Stimulated activated naive CD4-positive, alpha-beta T cell treated with Interleukin-2 at 50 U/mL for 16 hours (primary cell): ENCODE measurements around the gene ZNF48.

Experiments used
- DNase-seq: peaks from one replicate; lab custom pipeline; 2025; lab: John Stamatoyannopoulos, UW

Gene ZNF48

DNA sequence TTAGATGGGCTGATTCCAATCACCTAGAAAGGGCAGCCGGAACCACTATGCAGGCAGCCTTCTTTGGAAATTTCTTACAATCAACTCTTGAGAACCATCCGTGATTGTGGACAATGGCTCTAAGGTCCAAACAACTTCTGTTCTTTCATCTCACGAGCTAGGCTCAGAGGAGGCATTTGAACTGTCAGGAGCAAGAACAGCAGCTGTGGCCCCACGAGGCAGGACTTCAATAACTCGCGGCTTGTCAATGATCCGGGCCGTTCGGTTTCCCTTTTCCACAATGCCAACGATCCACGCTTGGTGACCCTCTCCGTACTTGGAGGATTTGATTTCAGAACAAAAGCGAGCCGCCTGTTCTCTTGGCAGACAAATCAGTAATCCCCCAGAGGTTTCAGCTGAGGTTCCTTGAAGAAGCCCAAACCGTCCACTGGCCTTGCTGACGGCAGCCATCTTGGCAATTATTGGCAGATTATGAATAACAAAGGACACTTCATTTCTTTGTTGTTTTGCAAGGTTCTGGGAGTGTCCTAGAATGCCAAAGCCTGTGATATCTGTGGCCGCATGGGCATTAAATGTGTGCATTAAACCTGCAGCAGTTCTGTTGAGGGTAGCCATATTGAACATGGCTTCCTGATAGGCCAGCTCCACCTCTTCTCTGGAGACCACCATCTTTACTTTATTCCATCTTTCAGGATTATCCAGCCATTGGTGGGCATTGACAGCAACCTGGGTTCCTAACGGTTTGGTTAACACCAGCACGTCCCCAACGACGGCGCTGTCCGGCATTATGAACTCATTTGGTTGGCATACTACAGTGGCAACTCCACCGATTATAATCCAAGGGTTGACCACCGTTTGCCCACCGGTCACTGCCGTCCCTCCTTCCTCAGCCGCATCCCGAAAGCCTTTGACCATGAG lies 49.3 kb downstream of the ZNF48 start:
- DNase-seq, result no peak

DNA sequence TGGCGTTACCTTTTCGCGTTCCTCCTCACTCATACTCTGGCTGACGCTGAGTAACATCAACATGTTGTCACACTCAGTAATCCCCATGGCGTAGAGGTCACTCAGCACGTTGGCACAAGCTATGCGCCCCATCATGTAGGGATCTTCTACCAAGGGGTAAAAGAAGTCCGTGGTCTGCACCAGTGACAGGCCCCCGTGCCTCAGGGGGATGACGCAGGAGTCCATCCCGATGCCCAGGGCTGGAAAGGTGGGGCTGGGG lies 49.9 kb downstream of the ZNF48 start:
- DNase-seq, result no peak

DNA sequence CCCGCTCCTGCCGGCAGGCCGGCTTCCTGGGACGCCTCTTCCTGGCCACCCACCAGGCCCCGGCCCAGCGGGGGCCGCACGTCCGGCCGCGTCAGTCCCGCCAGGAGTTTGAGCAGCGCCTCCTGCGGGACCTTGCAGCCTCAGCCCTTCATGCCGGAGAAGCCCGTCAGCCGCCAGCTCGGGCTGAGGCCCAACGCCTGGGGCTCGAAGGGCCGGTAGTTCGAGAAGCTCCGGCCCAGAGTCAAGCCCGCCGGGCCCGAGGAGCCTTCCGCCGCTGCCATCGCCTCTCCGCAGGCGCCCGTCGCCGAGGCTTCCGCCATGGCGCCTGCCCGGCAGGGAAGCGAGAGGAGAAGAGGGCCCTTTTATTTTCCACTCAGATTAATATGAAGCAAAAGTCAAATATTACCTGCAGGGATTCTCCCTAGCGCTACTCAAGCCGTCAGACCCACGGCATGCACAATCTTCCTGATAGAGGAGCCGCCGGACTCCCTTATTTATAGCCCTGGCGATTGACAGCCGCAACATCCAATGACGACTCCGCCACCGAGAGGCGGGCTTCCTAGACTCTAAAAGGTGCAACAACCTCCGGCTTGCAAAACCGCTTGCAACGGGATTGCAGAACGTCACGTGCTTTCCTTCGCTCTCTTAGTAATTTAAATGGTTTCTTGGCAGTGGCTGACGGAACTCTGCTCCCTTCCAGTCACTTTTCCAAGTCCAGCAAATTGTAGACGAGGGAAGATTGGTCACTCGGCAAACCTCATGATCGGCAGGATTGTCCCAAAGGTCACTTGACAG lies 50.4 kb downstream of the ZNF48 start, which contains the start of gene SEPHS2:
TSS of gene SEPHS2 (minus strand) at position 467 of the 795 bp plus-strand sequence. CDS start at position 320, 147 bp downstream.
- peak; percentile 91 for DNase-seq

DNA sequence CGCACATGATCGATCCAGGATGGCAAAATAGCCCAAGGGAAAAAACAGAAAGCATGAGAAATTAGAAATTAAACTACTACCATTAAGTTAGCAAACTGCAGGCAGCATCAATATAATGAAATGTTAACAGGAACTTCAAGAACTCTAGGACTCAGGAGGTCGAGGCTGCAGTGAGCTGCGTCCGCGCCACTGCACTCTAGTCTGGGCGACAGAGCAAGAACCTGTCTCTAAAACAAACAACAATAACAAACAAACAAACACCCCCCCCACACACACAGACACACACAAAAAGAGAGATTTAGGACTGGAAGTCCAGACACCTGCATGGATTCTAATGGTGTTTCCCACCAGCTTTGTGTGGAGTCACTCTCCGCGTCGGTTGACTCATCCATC lies 51.0 kb downstream of the ZNF48 start:
- DNase-seq, result no peak

DNA sequence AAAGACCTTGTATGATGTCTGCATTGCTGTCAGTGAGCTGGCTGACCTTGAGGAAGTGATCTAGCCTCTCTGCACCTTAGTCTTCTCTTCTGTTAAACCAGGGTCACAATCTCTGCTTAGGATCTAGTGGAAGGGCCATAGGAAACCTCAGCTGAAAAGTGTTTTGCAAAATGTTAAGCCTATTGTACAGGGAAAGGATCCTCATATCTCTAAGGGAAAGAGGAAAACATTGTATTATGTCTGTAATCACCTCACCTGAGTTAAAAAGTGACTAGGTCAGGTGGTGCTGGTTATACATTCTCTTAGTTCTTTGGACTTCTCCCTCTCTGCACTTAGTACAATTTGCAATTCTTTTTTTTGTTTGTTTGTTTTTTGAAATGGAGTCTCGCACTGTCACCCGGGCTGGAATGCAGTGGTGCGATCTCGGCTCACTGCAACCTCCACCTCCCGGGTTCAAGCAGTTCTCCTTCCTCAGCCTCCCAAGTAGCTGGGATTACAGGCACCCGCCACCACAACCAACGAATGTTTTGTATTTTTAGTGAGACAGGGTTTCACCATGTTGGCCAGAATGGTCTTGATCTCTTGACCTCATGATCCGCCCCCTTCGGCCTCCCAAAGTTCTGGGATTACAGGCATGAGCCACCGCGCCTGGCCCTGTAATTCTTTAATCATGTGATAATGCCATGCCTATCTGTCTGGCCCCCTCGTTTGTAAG lies 52.4 kb downstream of the ZNF48 start:
- DNase-seq, result no peak

DNA sequence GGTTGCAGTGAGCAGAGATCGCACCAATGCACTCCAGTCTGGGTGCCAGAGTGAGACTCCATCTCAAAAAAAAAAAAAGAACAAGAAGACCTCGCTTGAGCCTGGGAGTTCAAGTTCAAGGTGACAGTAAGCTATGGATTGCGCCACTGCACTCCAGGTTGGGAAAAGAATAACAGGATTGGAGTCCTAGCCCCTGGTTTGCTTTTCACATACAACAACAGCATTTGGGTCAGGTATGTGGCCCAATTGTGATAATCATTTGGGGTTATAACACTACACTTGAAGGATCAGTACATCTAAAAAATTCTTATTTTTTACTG lies 53.9 kb downstream of the ZNF48 start:
- DNase-seq, result no peak
